NCI-H2081 (cell line): ENCODE data around the gene MYZAP.

Experiments
- DNase-seq, 2 experiments: peaks; one replicate each; lab custom pipeline; 2025; lab: John Stamatoyannopoulos, UW

The MYZAP gene

GRCh38 chr15:57697588-57697987, 105.9 kb downstream of the MYZAP start:
- no peak for DNase-seq

DNA sequence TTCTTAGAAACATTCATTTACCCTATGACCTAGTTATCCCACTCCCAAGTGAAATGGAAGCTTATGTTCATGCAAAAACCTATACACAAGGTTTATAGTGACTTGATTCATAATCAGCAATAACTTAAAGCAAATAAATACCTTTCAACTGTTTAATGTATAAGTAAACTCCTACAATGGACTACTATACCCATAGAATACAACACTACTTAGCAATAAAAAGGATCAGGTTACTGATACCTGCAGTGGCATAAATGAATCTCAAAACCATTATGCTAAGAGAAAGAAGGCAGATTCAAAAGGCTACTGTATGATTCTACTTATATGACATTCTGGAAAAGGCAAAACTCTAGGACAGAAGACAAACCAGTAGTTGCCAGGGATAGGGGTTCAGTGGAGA, 106.5 kb downstream of the MYZAP start:
- DNase-seq = no peak

DNA sequence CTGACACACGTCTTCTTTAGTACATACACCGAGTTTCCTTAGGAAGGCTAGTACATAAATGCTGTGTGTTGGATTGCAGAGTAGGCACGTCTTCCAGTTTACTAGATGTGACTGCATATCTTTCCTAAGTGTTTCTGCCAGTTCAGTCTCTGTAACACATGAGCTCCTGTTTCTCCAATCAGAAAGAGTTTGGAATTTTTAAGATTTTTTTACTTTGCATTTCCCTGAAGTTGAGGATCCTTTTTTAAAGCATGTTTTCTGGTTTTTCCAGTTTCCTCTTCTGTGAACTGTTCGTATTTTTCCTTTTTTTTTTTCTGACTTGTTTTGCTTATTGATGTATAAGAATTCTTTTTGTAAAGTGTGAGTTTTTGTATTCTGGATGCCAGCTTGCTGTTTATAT, 107.3 kb downstream of the MYZAP start:
- DNase-seq = no peak

- no peak for DNase-seq
These were observed 111.7 kb downstream of the MYZAP start for GRCh38 chr15:57703387-57703786.

GRCh38 chr15:57704441-57704840, 112.7 kb downstream of the MYZAP start:
- DNase-seq = no peak

DNA sequence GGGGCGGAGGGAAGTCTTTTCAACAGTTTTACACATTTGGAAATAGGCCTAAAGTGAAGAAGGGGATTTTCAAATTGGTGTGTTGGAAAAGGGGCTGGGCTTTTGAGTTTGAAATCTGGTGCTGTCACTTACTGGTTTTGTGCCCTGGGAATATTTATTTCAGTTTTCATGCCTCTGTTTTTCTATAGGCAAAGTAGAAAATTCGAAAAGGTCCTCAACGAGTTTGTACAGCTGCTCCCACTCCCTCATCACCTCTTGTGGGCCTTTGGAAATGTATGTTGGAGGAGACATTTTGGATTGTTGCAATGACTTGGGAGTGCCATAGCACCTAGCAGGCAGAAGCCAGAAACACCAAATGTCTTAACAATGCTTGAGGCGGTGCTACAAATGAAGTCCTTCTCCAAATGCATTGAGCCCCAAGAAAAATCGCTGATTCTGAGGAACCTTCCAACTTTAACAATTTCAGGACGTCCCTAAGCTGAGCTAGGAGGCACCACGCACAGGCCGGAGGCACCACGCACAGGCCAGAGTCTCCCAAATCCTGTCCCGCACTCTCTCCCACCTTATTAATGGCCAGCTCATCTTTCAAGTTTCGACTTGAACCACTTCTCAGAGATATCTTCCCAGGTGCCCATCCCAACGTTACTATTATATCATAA, 114.2 kb downstream of the MYZAP start:
- DNase-seq = peak in 1 of 2 experiments; percentile 6

DNA sequence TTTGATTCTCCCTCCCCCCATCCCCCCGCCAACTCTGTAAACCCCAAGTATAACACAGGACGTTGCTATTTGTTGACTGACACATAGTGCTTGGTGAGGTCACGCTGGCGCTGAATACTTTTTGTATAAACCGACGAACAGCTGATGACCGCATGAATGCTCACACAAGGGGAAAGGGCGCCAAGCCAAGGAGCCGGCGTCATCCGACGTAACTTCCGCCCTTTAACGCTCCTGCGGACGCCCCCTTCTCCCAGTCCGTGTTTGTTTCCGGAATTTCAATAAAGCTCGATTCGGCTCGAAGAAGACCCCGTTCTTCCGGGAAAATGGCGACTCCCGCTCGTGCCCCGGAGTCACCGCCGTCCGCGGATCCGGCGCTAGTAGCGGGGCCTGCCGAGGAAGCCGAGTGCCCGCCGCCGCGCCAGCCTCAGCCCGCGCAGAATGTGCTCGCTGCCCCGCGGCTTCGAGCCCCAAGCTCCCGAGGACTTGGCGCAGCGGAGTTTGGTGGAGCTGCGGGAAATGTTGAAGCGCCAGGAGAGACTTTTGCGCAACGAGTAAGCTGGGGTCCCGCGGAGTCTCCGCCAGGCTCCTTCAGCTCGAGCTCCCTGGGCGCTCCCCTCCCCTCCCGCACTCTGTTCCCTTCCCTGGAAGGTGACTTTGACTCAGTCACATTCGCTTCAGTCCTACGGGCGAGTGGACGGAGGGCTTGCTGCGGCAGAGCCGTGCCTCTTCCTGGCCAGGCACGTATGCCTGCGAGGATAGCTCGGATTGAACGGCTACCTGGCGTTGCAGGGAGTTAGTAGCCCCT, 114.9 kb downstream of the MYZAP start, which contains the start of gene POLR2M:
POLR2M (plus strand) TSS at position 310 of the 805 bp plus-strand sequence; CDS start at position 439, 129 bp downstream.
- peak; percentile 97 to 98 for DNase-seq

DNA sequence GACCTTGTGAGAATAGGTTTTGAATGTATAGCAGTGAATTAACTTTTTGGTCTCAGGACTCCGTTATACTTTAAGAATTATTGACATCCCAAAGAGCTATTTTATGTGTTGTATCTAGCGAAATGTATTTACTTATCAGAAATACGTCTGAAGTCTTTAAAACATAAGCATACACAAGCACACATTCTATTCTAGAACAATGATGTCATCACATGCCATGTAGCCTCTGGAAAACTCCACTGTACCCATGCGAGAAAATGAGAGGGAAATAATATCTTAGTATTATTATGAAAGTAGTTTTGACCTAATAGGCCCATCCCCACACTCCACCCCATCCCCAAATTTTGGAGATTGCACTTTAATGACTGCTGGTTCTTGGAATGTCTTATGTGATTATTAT, 116.3 kb downstream of the MYZAP start:
- DNase-seq = no peak

DNA sequence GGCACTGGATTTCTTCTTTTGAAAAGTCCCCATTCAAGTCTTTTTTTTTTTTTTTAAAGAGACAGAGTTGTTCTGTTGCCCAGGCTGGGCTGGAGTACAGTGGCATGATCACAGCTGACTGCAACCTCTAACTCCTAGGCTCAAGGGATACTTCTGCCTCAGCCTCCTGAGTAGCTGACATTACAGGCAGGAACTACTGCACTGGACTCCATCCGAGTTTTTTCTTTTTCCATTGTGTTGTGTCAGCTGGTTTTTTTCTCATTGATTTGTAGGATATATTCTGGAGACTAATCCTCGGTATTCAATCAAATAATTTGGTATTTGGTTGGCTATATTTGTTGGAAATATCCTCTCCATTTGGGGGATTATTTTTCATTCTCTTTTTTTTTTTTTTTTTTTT, 126.6 kb downstream of the MYZAP start:
- no peak for DNase-seq

GRCh38 chr15:57720867-57721266, 129.2 kb downstream of the MYZAP start:
- no peak for DNase-seq

DNA sequence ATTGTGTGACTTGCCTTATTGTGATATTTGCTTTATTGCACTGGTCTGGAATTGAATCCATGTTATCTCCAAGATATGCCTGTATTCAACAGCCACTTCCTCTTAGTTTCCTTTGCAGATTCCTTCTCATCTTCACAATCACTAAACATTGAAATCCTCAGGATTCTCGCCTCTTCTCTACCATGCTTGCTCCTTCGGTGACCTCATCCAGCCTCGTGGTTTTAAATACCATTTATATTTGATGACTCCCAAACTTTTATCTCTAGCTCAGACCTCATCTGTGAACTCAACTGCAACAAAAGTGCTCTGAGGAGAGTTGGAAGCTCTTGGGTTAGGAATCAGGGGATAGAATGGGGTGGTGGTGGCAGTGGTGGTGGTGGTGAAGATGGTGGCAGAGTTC, 134.7 kb downstream of the MYZAP start:
- no peak for DNase-seq

DNA sequence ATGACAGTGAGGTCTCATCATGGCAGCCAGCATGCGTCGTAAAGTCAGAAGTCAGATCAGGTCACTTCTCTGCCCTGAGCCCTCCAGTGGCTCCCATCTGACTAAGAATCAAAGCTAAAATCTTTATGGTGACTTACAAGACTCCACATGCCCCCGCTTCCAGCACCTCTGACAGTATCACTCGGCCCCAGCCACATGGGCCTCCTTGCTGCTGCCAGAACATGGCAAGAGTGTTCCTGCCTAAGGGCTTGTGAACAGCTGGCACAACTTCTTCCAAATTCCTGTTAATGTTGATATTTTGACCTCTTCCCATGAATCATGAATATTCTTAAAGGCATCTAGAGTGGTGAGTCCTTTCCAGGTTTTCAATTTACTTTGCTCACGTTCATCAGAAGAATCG, 135.3 kb downstream of the MYZAP start:
- DNase-seq = no peak

GRCh38 chr15:57728436-57728835, 136.7 kb downstream of the MYZAP start:
- DNase-seq = no peak

- no peak for DNase-seq
These were observed 139.2 kb downstream of the MYZAP start for GRCh38 chr15:57730876-57731275.

- no peak for DNase-seq
These were observed 139.9 kb downstream of the MYZAP start for GRCh38 chr15:57731530-57732103.

DNA sequence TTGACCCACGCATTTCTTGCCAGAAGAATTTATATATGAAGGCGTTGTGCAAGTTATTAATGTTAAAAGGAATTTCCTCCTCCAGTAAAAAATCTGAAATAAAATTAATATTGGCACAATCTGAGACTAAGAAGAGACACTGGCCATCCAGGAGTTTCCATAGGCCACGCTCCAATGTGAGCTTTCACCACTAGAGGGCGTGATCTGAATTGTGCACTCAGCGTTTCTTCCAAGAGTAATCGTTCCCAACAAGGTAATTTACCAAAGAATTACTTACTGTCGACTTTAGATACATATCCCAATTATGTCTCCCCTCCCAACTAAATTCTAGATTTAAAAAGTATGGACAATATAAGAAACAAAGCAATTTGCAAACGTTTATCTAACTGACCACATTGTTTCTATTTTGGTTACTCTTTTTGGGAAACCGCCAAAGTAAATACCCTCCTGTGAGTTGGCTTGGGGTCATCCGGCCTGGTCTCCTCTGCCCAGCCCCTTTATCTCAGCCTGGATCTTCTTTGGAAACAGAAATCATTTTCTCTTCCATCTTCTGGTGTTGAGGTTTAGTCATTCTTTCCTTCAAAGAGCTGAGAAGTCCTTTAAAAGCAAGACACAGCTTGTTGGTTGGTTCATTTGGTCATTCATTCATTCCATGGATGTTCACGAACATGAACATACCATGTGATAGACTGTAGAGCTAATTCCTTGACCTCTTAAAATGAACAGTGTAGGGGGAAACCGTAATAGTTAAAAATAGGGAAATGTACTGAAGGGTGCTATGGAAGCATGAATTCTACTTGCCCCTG, 141.0 kb downstream of the MYZAP start:
- DNase-seq = peak; percentile 17 to 55

DNA sequence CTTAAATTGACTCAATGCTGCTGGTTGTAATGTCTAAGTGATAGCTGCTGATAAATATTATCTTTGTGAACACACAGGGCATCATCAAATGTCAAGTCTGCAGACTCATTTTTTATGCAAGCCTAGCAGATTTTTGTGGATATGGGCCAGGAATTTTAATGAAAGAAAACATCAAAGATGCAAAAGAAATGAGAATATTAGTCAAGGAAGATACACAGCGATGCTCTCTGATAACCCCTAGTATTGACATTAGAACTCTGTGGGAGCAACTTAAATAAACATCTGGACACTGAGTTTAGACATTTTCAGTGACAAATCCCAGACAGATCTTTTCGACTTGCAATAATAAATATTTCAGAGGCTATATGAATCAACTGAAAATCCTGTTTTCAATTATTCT, 143.2 kb downstream of the MYZAP start:
- no peak for DNase-seq
